Activated CD8-positive, alpha-beta T cell treated with anti-CD3 and anti-CD28 coated beads for 36 hours (primary cell): ENCODE results near the gene CDK19. TPM values are rescaled to one million over a fixed set of nuclear protein-coding genes. Genes with fewer than 3 reads are reported as not detected.

ENCODE experiments used
- ATAC-seq: fragments of 200-7000 bp; cut with Tn5 transposase; one replicate; pipeline ENCODE4 v1.10.0; 2021; ENCODE audit warnings: mild to moderate bottlenecking, moderate library complexity
- CTCF ChIA-PET: fragments of 350-600 bp; sonication (Branson Sonifier 250); formaldehyde crosslinking; loops from one replicate; lab custom pipeline; 2021; ENCODE audit warnings: antibody characterized with exemption; lab: Charles Lee
- POLR2A ChIA-PET: fragments of 350-600 bp; sonication (Branson Sonifier 250); formaldehyde crosslinking; loops from one replicate; lab custom pipeline; 2021; ENCODE audit warnings: antibody characterized with exemption; lab: Charles Lee
- DNase-seq: peaks from one replicate; pipeline ENCODE4 v3.0.0-alpha.2; 2020
- H3K27ac Mint-ChIP-seq: one replicate; pipeline ENCODE4 v1.8.0; 2021; ENCODE audit warnings: mild to moderate bottlenecking, mixed read lengths
- H3K27me3 Mint-ChIP-seq: one replicate; pipeline ENCODE4 v1.8.0; 2021; ENCODE audit warnings: mixed read lengths
- H3K36me3 Mint-ChIP-seq: one replicate; pipeline ENCODE4 v1.8.0; 2021; ENCODE audit warnings: low read depth, mixed read lengths
- H3K4me1 Mint-ChIP-seq: one replicate; pipeline ENCODE4 v1.8.0; 2021; ENCODE audit warnings: low read depth, mixed read lengths
- H3K4me3 Mint-ChIP-seq: one replicate; pipeline ENCODE4 v1.8.0; 2021; ENCODE audit warnings: mild to moderate bottlenecking, moderate library complexity, mixed read lengths
- H3K9me3 Mint-ChIP-seq: one replicate; pipeline ENCODE4 v1.8.0; 2021; ENCODE audit warnings: mixed read lengths
- CTCF ChIP-seq: fragments of 200-600 bp; IDR thresholded peaks from one replicate; pipeline ENCODE4 v1.8.0; 2022; ENCODE audit warnings: antibody characterized with exemption, mild to moderate bottlenecking
- intact Hi-C: fragments of 100-400 bp; cut with micrococcal nuclease; formaldehyde crosslinking; loops from one replicate; pipeline ENCODE4 v1.10.0; 2022
- total RNA-seq, 2 experiments: library from RNA; stranded (reverse); gene quantifications; one replicate each; pipeline ENCODE4 v1.2.3, GENCODE V29; 2021

Gene CDK19
- total RNA-seq, 2 experiments from 2014 or later = 11.8 to 13.1 TPM

DNA sequence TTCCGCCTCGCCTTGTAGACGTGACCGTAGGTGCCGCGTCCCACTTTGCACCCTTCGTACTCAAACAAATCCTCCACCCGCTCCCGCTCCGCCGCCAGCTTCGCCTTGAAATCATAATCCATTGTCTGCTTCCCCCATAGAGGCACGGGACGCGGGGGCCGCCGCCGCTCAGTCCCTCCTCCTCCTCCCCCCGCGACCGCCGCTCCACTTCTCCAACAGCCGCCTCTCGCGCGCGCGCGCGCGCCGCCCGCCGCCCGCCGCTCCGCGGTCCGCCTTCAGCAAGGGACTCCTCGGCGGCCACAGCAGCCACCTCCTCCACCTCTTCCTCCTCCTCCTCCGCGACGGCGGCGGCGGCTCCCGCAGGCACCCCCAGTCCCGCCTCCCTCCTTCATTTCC is 256 bp downstream of the CDK19 start:
- Mint-ChIP-seq H3K9me3 (no peaks in the 10 kb centered on the region), H3K4me3 (peak overlapping the region; percentile 99), H3K27me3 (peaks cover 3% of the 10 kb centered on the region), H3K4me1 (peaks cover 28% of the 10 kb centered on the region), H3K27ac (peak overlapping the region; percentile 99), H3K36me3 (peaks cover 1% of the 10 kb centered on the region)
- no peak for ATAC-seq
- intact Hi-C loops = loop anchor here (10.0 kb wide), 1 partner anchor 130 kb away; no protein-coding TSS in a partner anchor
- no peak for TF ChIP-seq CTCF
- ChIA-PET POLR2A (interaction anchor here (0.6 to 9.4 kb wide), 15 partner anchors 9 to 172 kb away, joined by 3 to 241 read pairs (median 3); partner anchors contain the start of genes AMD1 and GTF3C6), CTCF (interaction anchor here (1.4 to 3.4 kb wide), 4 partner anchors 9 to 133 kb away, joined by 5 to 20 read pairs (median 12); partner anchors contain the start of gene AMD1)
- DNase-seq = no peak

DNA sequence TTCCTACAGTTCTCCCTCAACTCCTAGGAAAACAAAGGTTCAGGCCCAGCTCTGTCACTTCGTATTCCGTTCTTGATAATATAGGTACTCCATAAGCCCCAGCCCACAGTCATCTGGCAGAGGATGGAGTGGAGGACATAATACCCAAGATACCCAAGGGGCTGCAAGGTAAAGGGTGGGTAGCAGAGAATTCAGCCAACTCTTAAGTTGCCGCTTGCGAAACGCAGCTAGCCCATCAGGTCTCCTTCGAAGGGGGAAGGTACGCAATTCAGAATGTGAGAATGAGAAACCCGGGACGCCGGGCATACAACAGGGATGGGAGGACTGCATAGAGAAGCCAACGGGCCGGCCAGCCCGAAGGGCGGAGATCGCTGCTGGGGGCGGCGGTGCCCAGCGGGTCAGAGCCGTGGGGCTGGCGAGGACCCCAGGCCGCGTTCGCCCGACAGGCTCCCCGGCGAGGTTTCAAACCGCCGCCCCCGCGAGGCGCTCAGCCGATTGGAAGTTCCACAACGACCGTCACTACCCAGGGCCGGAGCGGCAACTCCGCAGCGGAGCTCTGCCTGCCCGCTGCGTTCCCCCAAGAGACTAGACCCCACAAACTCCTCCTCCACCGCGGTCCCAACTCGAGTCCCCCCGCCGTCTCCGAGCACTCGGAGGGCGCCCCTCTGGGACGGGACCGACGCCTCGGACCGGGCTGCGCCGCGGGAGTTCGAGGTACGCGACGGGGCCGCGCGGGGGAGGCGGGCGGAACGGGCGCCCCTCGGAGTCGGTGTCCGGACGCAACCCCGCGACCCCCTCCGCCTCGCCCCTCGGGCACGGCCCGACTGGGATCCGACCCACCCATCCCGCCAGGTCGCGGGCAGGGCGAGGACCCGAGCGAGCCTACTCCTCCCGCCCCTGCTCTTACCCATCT is 911 bp downstream of the CDK19 start:
- POLR2A ChIA-PET = interaction anchor here (0.8 to 9.4 kb wide), 15 partner anchors 8 to 172 kb away, joined by 3 to 241 read pairs (median 3); partner anchors contain the start of genes AMD1 and GTF3C6
- Mint-ChIP-seq H3K36me3 (peaks cover 1% of the 10 kb centered on the region), H3K4me1 (peaks cover 22% of the 10 kb centered on the region), H3K27me3 (peaks cover 3% of the 10 kb centered on the region), H3K27ac (peak overlapping the region; percentile 99), H3K4me3 (peak overlapping the region; percentile 99), H3K9me3 (no peaks in the 10 kb centered on the region)
- no peak for TF ChIP-seq CTCF
- CTCF ChIA-PET = interaction anchor here (1.4 to 3.4 kb wide), 4 partner anchors 9 to 132 kb away, joined by 5 to 20 read pairs (median 12); partner anchors contain the start of gene AMD1
- peak; percentile 82 for DNase-seq
- intact Hi-C loops = loop anchor here (10.0 kb wide), 1 partner anchor 130 kb away; no protein-coding TSS in a partner anchor
- ATAC-seq = peak; percentile 6

DNA sequence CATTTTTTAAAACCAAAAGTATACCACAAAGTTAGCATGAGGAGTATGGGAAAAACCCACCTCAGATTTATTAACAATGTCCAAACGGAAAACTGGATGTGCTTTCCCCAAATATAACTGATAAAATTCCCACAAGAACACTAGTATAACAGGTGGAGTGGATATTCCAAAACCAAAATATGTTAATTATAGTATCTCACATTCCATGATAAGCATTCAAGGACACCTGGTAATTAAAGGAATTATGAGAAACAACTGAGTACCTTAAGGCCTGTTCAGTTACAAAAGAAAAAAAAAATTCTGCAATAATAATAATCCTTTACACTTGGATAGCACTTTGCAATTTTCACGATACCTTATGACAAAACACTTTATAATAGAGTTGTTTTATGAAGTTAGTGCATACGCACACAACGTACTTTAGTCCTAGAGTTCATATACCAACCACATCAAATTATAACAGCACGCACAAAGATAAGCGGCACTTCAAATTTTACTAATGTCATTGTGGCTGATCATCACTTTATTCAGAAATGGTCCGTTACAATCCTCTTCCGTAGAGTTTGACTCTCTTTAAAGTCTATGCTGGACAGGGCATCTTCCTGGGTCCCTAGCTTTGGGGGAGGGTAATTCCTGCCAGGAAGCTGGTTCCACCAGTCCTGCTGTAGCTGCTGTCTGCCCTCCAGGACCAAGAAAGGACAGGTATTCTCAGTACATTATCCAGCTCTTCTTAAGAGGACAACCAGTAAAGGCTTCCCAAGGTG is 1.7 kb downstream of the CDK19 start:
- DNase-seq (no peak), ATAC-seq (no peak)
- peaks cover 3% of the 10 kb centered on the region for H3K27me3 Mint-ChIP-seq
- H3K36me3 Mint-ChIP-seq = peaks cover 1% of the 10 kb centered on the region
- TF ChIP-seq CTCF = no peak
- intact Hi-C loops = loop anchor here (10.0 kb wide), 1 partner anchor 131 kb away; no protein-coding TSS in a partner anchor
- H3K4me1 Mint-ChIP-seq = peaks cover 21% of the 10 kb centered on the region
- H3K27ac Mint-ChIP-seq = peak overlapping the region; percentile 85
- POLR2A ChIA-PET = interaction anchor here (1.1 to 9.4 kb wide), 6 partner anchors 18 to 145 kb away, joined by 3 to 241 read pairs (median 4); partner anchors contain the start of genes AMD1 and GTF3C6
- no peaks in the 10 kb centered on the region for H3K9me3 Mint-ChIP-seq
- peak overlapping the region; percentile 99 for H3K4me3 Mint-ChIP-seq
- CTCF ChIA-PET = interaction anchor here (3.4 kb wide), 1 partner anchor 131 kb away, joined by 14 read pairs; no protein-coding TSS in a partner anchor

GRCh38 chr6:110812719-110813118 is 2.5 kb downstream of the CDK19 start:
- ChIA-PET POLR2A (interaction anchor here (1.1 to 9.4 kb wide), 3 partner anchors 31 to 146 kb away, joined by 3 to 241 read pairs (median 5); partner anchors contain the start of genes AMD1 and GTF3C6), CTCF (interaction anchor here (0.6 kb wide), 1 partner anchor 65 kb away, joined by 3 read pairs; no protein-coding TSS in a partner anchor)
- no peak for ATAC-seq
- H3K9me3 Mint-ChIP-seq = no peaks in the 10 kb centered on the region
- intact Hi-C loops = loop anchor here (10.0 kb wide), 1 partner anchor 132 kb away; no protein-coding TSS in a partner anchor
- no peak for DNase-seq
- H3K27ac Mint-ChIP-seq = no peak overlapping the region
- TF ChIP-seq CTCF = no peak
- H3K36me3 Mint-ChIP-seq = peaks cover 1% of the 10 kb centered on the region
- no peaks in the 10 kb centered on the region for H3K27me3 Mint-ChIP-seq
- H3K4me1 Mint-ChIP-seq = peaks cover 21% of the 10 kb centered on the region
- no peak overlapping the region for H3K4me3 Mint-ChIP-seq
